ENCODE results near the gene TMEM167A.

TMEM167A gene

GRCh38 chr5:83095957-83096539 lies 18.9 kb upstream of the TMEM167A start:
- H3K9me3 ChIP-seq (replicated peaks in 1 of 11) = peaks cover 39 to 50% (median 45%) of the 10 kb centered on the region in 11 experiments
- H3K4me2 ChIP-seq = peak overlapping the region in 3 of 11 experiments; percentile 13 to 62 (median 34); a peak in 6 of 22 replicates
- peaks cover 0 to 19% (median 11%) of the 10 kb centered on the region in 11 experiments; a peak in 13 of 22 replicates for H3K36me3 ChIP-seq
- TF ChIP-seq Cebpa-rat (IDR thresholded peaks at IDR 0.05) = no peak
- no peaks in the 10 kb centered on the region for H3K27me3 ChIP-seq
- no peak overlapping the region for H3K27ac ChIP-seq
- no peak overlapping the region for H3K4me3 ChIP-seq
- H4K20me1 ChIP-seq = no peaks in the 10 kb centered on the region
- H3K9ac ChIP-seq = no peak overlapping the region
- peaks cover 0 to 49% (median 18%) of the 10 kb centered on the region in 10 experiments; a peak in 16 of 20 replicates for H3K4me1 ChIP-seq

GRCh38 chr5:83095163-83095956 lies 18.2 kb upstream of the TMEM167A start:
- Histone ChIP-seq H3K9me3 (replicated peaks in 1 of 11) (peaks cover 46 to 57% (median 51%) of the 10 kb centered on the region in 11 experiments), H3K27me3 (no peaks in the 10 kb centered on the region), H3K4me3 (no peak overlapping the region), H3K9ac (no peak overlapping the region), H3K36me3 (peaks cover 2 to 22% (median 12%) of the 10 kb centered on the region in 11 experiments; a peak in 18 of 22 replicates), H3K4me2 (peak overlapping the region in 3 of 11 experiments; percentile 13 to 62 (median 34); a peak in 5 of 22 replicates), H3K27ac (no peak overlapping the region), H3K4me1 (peaks cover 0 to 49% (median 18%) of the 10 kb centered on the region in 10 experiments; a peak in 16 of 20 replicates), H4K20me1 (no peaks in the 10 kb centered on the region)
- TF ChIP-seq Cebpa-rat (IDR thresholded peaks at IDR 0.05) = no peak

DNA sequence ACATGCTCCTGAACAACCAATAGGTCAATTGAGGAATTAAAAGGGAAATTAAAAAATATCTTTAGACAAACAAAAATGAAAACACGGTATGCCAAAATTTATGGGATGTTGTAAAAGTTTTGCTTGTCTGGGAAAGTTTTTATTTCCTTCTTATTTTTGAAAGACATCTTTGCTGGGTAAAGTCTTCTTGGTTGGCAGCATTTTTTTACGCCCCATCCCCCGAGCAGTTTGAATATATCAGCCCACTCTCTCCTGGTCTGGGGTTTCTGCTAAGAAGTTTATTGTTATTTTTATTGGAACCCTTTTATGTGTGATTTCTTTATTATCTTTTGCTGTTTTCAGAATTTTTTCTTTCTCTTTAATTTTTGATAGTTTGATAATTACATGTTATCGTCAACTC lies 16.5 kb upstream of the TMEM167A start:
- H3K27me3 ChIP-seq = no peaks in the 10 kb centered on the region
- no peak overlapping the region for H3K4me2 ChIP-seq
- H3K9ac ChIP-seq = no peak overlapping the region
- no peaks in the 10 kb centered on the region for H4K20me1 ChIP-seq
- H3K36me3 ChIP-seq = peaks cover 5 to 30% (median 18%) of the 10 kb centered on the region in 11 experiments; a peak in 18 of 22 replicates
- no peak for TF ChIP-seq Cebpa-rat (IDR thresholded peaks at IDR 0.05)
- H3K4me3 ChIP-seq = no peak overlapping the region
- peaks cover 61 to 73% (median 66%) of the 10 kb centered on the region in 11 experiments for H3K9me3 ChIP-seq (replicated peaks in 1 of 11)
- H3K4me1 ChIP-seq = peaks cover 0 to 49% (median 18%) of the 10 kb centered on the region in 10 experiments; a peak in 16 of 20 replicates
- no peak overlapping the region for H3K27ac ChIP-seq

DNA sequence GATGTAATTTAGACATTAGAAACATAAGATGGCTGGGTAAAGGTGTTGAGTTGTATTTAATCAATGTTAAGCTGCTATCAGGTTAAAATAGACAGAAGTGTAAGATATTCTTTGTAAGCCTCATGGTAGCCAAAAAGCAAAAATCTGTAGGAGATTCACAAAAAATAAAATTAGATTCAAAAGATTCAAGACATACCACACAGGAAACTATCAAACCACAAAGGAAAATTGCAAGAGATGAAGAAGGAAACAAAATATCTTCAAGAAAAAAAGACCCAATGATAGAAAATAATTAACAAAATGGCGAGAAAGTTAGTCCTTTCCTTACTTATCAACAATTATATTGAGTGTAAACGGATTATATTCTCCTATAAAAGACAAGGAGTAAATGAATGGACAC lies 15.4 kb upstream of the TMEM167A start:
- TF ChIP-seq Cebpa-rat (IDR thresholded peaks at IDR 0.05) = no peak

DNA sequence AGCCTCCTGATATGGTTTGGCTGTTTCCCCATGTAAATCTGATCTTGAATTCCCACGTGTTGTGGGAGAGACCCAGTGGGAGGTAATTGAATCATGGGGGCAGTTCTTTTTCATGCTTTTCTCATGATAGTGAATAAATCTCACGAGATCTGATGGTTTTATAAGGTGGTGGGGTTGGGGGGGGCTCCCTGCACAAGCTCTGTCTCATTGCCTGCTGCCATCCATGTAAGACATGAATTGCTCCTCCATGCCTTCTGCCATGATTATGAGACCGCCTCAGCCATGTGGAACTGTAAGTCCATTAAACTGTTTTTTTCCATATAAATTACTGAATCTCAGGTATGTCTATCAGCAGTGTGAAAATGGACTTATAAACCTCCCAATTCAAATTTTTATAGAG lies 13.0 kb upstream of the TMEM167A start:
- peaks cover 3 to 30% (median 13%) of the 10 kb centered on the region in 11 experiments; a peak in 17 of 22 replicates for H3K36me3 ChIP-seq
- H3K9ac ChIP-seq = no peak overlapping the region
- no peak overlapping the region for H3K27ac ChIP-seq
- H3K4me2 ChIP-seq = no peak overlapping the region
- no peaks in the 10 kb centered on the region for H4K20me1 ChIP-seq
- no peak for TF ChIP-seq Cebpa-rat (IDR thresholded peaks at IDR 0.05)
- peaks cover 51 to 66% (median 56%) of the 10 kb centered on the region in 11 experiments for H3K9me3 ChIP-seq (replicated peaks in 1 of 11)
- peaks cover 0 to 18% (median 15%) of the 10 kb centered on the region in 10 experiments; a peak in 15 of 20 replicates for H3K4me1 ChIP-seq
- no peak overlapping the region; a peak in 1 of 20 replicates for H3K4me3 ChIP-seq
- no peaks in the 10 kb centered on the region for H3K27me3 ChIP-seq

More for the DNA sequence above, 15.4 kb upstream of the TMEM167A start:
- 0 out of 20 replicates have a peak overlapping the region, but pooled peaks of 1 of the 10 experiments have one; percentile 7 for H3K4me3 ChIP-seq
- no peaks in the 10 kb centered on the region for H3K27me3 ChIP-seq
- H3K4me2 ChIP-seq = peak overlapping the region in 7 of 11 experiments; percentile 9 to 53 (median 34); a peak in 13 of 22 replicates
- no peak overlapping the region for H3K9ac ChIP-seq
- H3K9me3 ChIP-seq (replicated peaks in 1 of 11) = peaks cover 61 to 73% (median 66%) of the 10 kb centered on the region in 11 experiments
- peaks cover 5 to 30% (median 18%) of the 10 kb centered on the region in 11 experiments; a peak in 18 of 22 replicates for H3K36me3 ChIP-seq
- no peaks in the 10 kb centered on the region for H4K20me1 ChIP-seq
- H3K27ac ChIP-seq = no peak overlapping the region
- H3K4me1 ChIP-seq = peaks cover 0 to 41% (median 18%) of the 10 kb centered on the region in 10 experiments; a peak in 16 of 20 replicates

DNA sequence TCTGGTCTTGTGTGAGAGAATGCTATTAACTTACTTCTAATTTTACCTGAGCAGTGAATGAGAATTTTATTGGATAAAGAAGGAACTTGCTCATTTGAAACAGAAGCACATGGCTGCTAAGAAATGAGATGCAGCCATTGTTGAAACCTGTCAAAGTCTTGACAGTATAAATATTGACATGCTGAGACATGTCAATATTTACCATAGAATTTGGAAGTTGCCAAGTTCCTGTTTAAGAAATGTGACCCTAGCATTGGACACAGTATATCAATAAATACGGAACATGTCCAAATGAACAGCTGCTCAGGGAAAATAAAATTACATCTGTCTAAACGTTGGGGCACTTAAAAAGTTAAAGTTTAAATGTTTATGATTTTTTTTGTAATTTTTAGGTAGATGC lies 7.9 kb upstream of the TMEM167A start:
- Histone ChIP-seq H4K20me1 (no peaks in the 10 kb centered on the region), H3K9me3 (replicated peaks in 1 of 11) (peaks cover 8 to 27% (median 14%) of the 10 kb centered on the region in 11 experiments), H3K4me1 (peaks cover 0 to 13% (median 0%) of the 10 kb centered on the region in 10 experiments; a peak in 4 of 20 replicates), H3K9ac (no peak overlapping the region), H3K27me3 (no peaks in the 10 kb centered on the region), H3K36me3 (peaks cover 0 to 19% (median 4%) of the 10 kb centered on the region in 11 experiments; a peak in 14 of 22 replicates), H3K4me3 (no peak overlapping the region), H3K27ac (no peak overlapping the region), H3K4me2 (no peak overlapping the region)
- no peak for TF ChIP-seq Cebpa-rat (IDR thresholded peaks at IDR 0.05)

GRCh38 chr5:83084336-83084735 lies 7.1 kb upstream of the TMEM167A start:
- Histone ChIP-seq H3K27ac (no peak overlapping the region), H3K9ac (no peak overlapping the region), H3K36me3 (peaks cover 0 to 15% (median 0%) of the 10 kb centered on the region in 11 experiments; a peak in 5 of 22 replicates), H4K20me1 (no peaks in the 10 kb centered on the region), H3K4me1 (peaks cover 0 to 20% (median 0%) of the 10 kb centered on the region in 10 experiments; a peak in 4 of 20 replicates), H3K27me3 (no peaks in the 10 kb centered on the region), H3K4me3 (no peak overlapping the region), H3K4me2 (no peak overlapping the region), H3K9me3 (replicated peaks in 1 of 11) (peaks cover under 1 to 20% (median 7%) of the 10 kb centered on the region in 11 experiments; a peak in 14 of 22 replicates)
- no peak for TF ChIP-seq Cebpa-rat (IDR thresholded peaks at IDR 0.05)

DNA sequence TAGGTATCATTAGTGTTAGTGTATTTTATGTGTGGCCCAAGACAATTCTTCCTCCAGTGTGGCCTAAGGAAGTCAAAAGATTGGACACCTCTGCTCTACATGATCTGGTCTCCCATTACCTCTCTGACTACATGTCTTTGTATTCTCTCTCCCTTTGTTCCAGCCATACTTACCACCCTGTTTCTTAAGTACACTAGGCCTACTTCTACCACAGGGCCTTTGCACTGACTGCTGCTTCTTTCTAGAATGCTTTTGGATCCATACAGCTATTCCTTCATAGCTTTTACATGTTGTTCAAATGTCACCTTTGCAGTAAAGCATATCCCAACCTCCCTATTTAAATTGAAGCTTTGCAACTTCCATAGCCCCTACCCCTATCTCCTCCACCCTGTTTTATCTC lies 5.6 kb upstream of the TMEM167A start:
- Histone ChIP-seq H3K36me3 (peaks cover 0 to 12% (median 0%) of the 10 kb centered on the region in 11 experiments; a peak in 4 of 22 replicates), H4K20me1 (no peaks in the 10 kb centered on the region), H3K27me3 (no peaks in the 10 kb centered on the region), H3K4me2 (no peak overlapping the region), H3K9ac (no peak overlapping the region), H3K27ac (no peak overlapping the region), H3K4me3 (no peak overlapping the region), H3K4me1 (peaks cover 7 to 34% (median 11%) of the 10 kb centered on the region in 10 experiments; a peak in 15 of 20 replicates), H3K9me3 (replicated peaks in 1 of 11) (peaks cover 0 to 14% (median 0%) of the 10 kb centered on the region in 11 experiments; a peak in 3 of 22 replicates)
- no peak for TF ChIP-seq Cebpa-rat (IDR thresholded peaks at IDR 0.05)
